Activated naive CD8-positive, alpha-beta T cell treated with anti-CD3 and anti-CD28 coated beads, Interleukin-2, amount 50 U/mL, for 16 hours (primary cell): ENCODE results near the gene HEATR3.

Source experiments
- DNase-seq: peaks from one replicate; pipeline ENCODE4 v3.0.0-alpha.2; 2020; ENCODE audit warnings: low read depth, low spot score

HEATR3 gene

GRCh38 chr16:50065624-50066481, at the start of gene HEATR3:
HEATR3 (plus strand) TSS chr16:50065970; CDS start chr16:50066132, 162 bp downstream.
- DNase-seq, result peak; percentile 88

GRCh38 chr16:50017553-50017952, 48.2 kb upstream of the HEATR3 start:
- no peak for DNase-seq

GRCh38 chr16:50021544-50021943, 44.2 kb upstream of the HEATR3 start:
- DNase-seq, result no peak

- DNase-seq, result no peak
Measured at GRCh38 chr16:50023641-50024040, 42.1 kb upstream of the HEATR3 start.

- DNase-seq, result no peak
Measured at GRCh38 chr16:50024207-50024606, 41.6 kb upstream of the HEATR3 start.

GRCh38 chr16:50024684-50025536, 40.9 kb upstream of the HEATR3 start, which contains the start of gene CNEP1R1:
CNEP1R1 (plus strand) TSS chr16:50025225; CDS start chr16:50025316, 91 bp downstream.
- DNase-seq, result peak; percentile 78

- DNase-seq, result no peak
Measured at GRCh38 chr16:50025537-50025931, 40.2 kb upstream of the HEATR3 start.

GRCh38 chr16:50027829-50028228, 37.9 kb upstream of the HEATR3 start:
- no peak for DNase-seq

- DNase-seq, result no peak
Measured at GRCh38 chr16:50035468-50035992, 30.2 kb upstream of the HEATR3 start.

GRCh38 chr16:50036426-50036825, 29.3 kb upstream of the HEATR3 start:
- DNase-seq, result no peak

- no peak for DNase-seq
Measured at GRCh38 chr16:50037662-50038220, 28.0 kb upstream of the HEATR3 start.

- DNase-seq, result no peak
Measured at GRCh38 chr16:50038286-50038685, 27.5 kb upstream of the HEATR3 start.

GRCh38 chr16:50038756-50039529, 26.8 kb upstream of the HEATR3 start:
- DNase-seq, result no peak

GRCh38 chr16:50040018-50040417, 25.8 kb upstream of the HEATR3 start:
- DNase-seq, result no peak

GRCh38 chr16:50040710-50041109, 25.1 kb upstream of the HEATR3 start:
- no peak for DNase-seq

GRCh38 chr16:50043358-50043757, 22.4 kb upstream of the HEATR3 start:
- DNase-seq, result no peak

GRCh38 chr16:50045412-50045811, 20.4 kb upstream of the HEATR3 start:
- no peak for DNase-seq

GRCh38 chr16:50046853-50047252, 18.9 kb upstream of the HEATR3 start:
- DNase-seq, result no peak

GRCh38 chr16:50047864-50048263, 17.9 kb upstream of the HEATR3 start:
- DNase-seq, result no peak

GRCh38 chr16:50050802-50051201, 15.0 kb upstream of the HEATR3 start:
- DNase-seq, result no peak

- DNase-seq, result no peak
Measured at GRCh38 chr16:50056226-50056625, 9.5 kb upstream of the HEATR3 start.
